GM21619 (cell line): ENCODE data around the gene PDZD4.

ENCODE experiments used
- ATAC-seq: cut with Tn5 transposase; IDR thresholded peaks from one replicate; pipeline ENCODE4 v1.9.1; 2021; ENCODE audit not compliant: unreplicated experiment

PDZD4 gene

GRCh38 chrX:153763989-153764755 lies 66.2 kb downstream of the PDZD4 start, which contains the start of gene PLXNB3:
Gene PLXNB3, plus strand, starts transcription at chrX:153764249. Its CDS starts 1,287 bp downstream, at chrX:153765536.
- ATAC-seq = no peak

- no peak for ATAC-seq
These were observed 66.9 kb downstream of the PDZD4 start for GRCh38 chrX:153763298-153763932.

- no peak for ATAC-seq
These were observed 67.6 kb downstream of the PDZD4 start for GRCh38 chrX:153762626-153763173.

GRCh38 chrX:153761863-153762262 lies 68.5 kb downstream of the PDZD4 start:
- ATAC-seq = no peak

- no peak for ATAC-seq
These were observed 75.2 kb downstream of the PDZD4 start for GRCh38 chrX:153755136-153755535.
